B cell (primary cell): ENCODE results near the gene SIRT4.

Experiments
- CTCF ChIP-seq: fragments of 200-600 bp; IDR thresholded peaks from one replicate; pipeline ENCODE4 v1.8.0; 2022; ENCODE audit warnings: antibody characterized with exemption, mild to moderate bottlenecking
- EZH2 ChIP-seq: IDR thresholded peaks from 2 replicates; pipeline ENCODE4 v1.6.1; 2012; ENCODE audit warnings: borderline replicate concordance, low read depth, mild to moderate bottlenecking, moderate library complexity, low read length; ENCODE audit not compliant: insufficient read depth, poor library complexity, severe bottlenecking

GRCh38 chr12:120301962-120302815 lies at the start of gene SIRT4:
- TF ChIP-seq CTCF (peak; percentile 76), EZH2 (no peak)
